Measurements from ENCODE around the gene RHEBL1.
A peak's percentile ranks its signal among the peaks of the same experiment; 100 is the strongest.

Gene RHEBL1

DNA sequence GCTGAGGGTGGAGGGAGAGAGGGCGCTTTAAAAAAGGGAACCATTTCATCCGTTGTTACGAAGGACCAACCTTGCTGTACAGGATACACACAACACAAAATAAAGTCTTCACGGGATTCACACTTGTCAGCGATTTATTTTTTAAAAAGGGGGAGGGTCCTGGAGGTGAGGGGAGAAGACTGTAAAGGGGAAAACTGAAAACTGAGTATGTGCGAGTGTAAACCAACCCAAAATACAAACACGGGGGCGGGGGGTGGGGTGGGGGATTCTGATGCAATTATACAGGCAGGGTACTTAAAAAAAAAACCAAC lies 50.7 kb downstream of the RHEBL1 start:
- DNase-seq: no peak

DNA sequence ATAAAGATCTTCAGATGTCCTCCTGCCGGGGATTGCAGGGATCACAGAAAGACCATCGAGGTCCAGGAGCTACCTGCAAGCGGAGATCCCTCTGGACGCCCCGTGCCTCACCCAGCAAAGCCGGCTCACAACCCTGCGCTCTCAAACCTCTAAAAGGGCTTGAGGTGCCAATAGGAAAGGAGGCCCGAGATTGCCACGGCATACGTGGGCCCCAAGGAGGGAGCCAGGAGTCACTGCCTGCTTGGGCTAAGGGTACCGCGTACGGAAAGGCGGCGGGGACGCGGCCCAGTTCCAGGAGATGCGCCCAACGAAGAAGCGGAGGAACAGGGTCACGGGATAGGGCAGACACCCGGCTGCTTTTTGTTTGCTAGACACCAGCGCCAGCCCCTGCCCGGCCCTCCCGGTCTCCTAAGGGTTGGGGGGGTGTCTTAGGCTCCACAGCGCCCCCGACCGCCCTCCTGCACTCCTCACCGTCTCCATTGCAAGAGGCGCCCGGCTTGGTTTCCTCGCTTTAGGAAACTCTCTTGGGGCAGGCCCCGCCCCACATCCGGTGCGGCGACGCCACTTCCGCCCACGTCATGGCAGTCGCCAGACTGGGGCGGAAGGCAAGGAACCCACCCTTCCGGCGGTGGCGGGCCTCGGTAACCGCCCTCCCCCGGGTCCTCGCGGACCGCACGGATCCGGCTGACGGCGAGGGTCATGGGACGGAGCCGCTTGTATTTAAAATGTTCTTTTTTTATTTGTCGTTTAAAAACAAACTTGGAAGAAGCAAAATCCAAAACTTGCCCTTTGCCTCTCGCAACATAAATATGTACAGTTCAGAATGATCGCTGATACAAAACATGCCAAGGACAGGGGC lies 51.3 kb downstream of the RHEBL1 start, which contains the start of gene PRKAG1:
PRKAG1 (minus strand) TSS at position 516 of the 859 bp plus-strand sequence; CDS start at position 480, 36 bp downstream.
- peak; percentile 96 to 98 (median 96) for DNase-seq

DNA sequence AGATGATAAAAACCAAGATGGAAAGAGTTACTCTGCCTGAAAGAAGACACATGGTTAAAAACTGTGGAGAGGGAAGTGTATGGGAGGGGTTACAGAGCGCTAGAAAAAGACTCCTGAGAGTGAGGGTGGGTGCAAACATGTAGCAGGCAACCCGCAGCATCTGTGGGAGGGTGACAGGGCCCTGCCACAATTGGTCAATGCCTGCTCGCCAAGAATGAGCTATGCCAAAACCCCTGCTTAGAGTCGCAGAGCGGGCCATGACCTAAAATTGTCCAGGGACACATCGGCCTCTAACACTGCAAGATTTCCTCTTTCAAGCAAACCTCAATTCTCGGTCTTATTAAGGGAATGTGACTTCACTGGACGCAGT lies 51.9 kb downstream of the RHEBL1 start:
- no peak for DNase-seq

DNA sequence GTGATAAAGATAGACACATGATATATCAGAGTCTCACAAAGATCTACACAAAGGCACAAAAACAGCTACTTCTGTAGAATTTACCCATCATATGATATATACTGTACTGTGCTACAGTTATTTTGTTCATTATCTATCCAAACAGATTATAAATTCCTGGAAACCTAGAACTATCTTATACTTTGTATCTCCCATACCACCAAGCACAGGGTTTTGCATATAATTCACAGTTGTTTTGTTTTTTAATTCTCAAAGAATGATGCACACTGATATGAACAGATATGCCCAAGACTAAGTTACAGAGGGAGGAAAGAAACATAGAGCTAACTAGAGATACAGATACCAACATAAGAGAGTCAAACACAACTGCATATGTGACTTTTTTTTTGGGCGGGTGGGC lies 54.6 kb downstream of the RHEBL1 start:
- no peak for DNase-seq

Measured in NCI-H1417 (cell line).